ENCODE measurements around the gene KCNJ4.

- TF ChIP-seq CTCF (IDR thresholded peaks at IDR 0.05; ENCODE audit: low read length) (no peak), EZH2phosphoT487 (IDR thresholded peaks at IDR 0.05; ENCODE audit: low read length) (no peak)
Measured at GRCh38 chr22:38448945-38449745, 5.9 kb downstream of the KCNJ4 start.

Measured in MM.1S (cell line).